Tibial artery (tissue), 4 donors: Measurements from ENCODE around the gene ACOXL.

ENCODE experiments used
- DNase-seq, 2 donors: peaks; one replicate each; pipeline ENCODE4 v3.0.0-alpha.2; 2019
- H3K27ac ChIP-seq, 2 donors: fragments of 200-600 bp; sonication (generic) in 1 of 2; 1 replicate in 1 of 2; 2 replicates in 1 of 2; pipeline ENCODE4 v1.5.1; 2018 to 2019; ENCODE audit warnings: mild to moderate bottlenecking in 1 of 2
- H3K27me3 ChIP-seq, 2 donors: fragments of 200-600 bp; sonication (generic) in 1 of 2; one replicate each; pipeline versions ENCODE4 v1.5.1 to v1.6.0; 2016 to 2019
- H3K36me3 ChIP-seq, 3 donors: fragments of 200-600 bp; sonication (generic) in 2 of 3; one replicate each; pipeline ENCODE4 v1.5.1; 2016 to 2019; ENCODE audit warnings: mild to moderate bottlenecking in 2 of 3
- H3K4me1 ChIP-seq, 4 donors: fragments of 200-600 bp; sonication (generic) in 2 of 4; 1 replicate in 3 of 4; 2 replicates in 1 of 4; pipeline ENCODE4 v1.5.1; 2016 to 2019
- H3K4me3 ChIP-seq, 2 donors: fragments of 200-600 bp; sonication (generic) in 1 of 2; 1 replicate in 1 of 2; 2 replicates in 1 of 2; pipeline ENCODE4 v1.5.1; 2018 to 2019; ENCODE audit warnings: mild to moderate bottlenecking in 2 of 2
- H3K9me3 ChIP-seq, 3 donors: fragments of 200-600 bp; sonication (generic) in 1 of 3; one replicate each; pipeline ENCODE4 v1.5.1; 2016 to 2019
- CTCF ChIP-seq, 2 experiments: fragments of 200-600 bp in 1 of 2; fragments of 450-650 bp in 1 of 2; IDR thresholded peaks; one replicate each; pipeline ENCODE4 v1.5.1; 2017 to 2019; ENCODE audit warnings: antibody characterized with exemption in 2 of 2, mild to moderate bottlenecking in 1 of 2, moderate library complexity in 1 of 2
- intact Hi-C: fragments of 100-400 bp; cut with DNase I; formaldehyde crosslinking; loops from one replicate; pipeline ENCODE4 v1.15.0; 2023; ENCODE audit warnings: low total_unique reads

The ACOXL gene

DNA sequence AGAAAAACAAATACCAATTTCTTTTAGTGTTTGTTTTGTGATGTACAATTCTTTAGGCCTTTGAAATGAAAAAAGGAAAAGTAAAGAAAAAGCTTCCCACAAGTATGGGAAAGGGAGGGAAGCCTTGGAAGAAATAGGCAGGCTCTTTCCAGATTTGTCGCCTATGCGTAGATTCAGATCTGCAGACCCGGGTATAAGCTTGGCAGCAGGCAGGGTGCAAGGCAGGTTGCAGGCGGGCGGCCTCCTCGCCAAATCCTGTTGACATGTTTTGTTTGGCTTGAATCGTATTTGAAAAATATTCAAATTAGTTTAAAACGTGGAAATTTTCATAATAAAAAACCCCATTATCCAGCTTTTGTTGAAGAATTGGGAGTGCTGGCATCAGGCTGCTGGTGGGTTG, 104.3 kb downstream of the ACOXL start:
- intact Hi-C loops, result no loop called here
- DNase-seq, result no peak
- Histone ChIP-seq H3K27me3 (peaks cover 0 to 7% of the 10 kb centered on the region in 2 donors), H3K9me3 (no peaks in the 10 kb centered on the region), H3K4me1 (no peaks in the 10 kb centered on the region), H3K4me3 (no peak overlapping the region), H3K27ac (no peak overlapping the region), H3K36me3 (no peaks in the 10 kb centered on the region)
- no peak for TF ChIP-seq CTCF (IDR thresholded peaks at IDR 0.05)

DNA sequence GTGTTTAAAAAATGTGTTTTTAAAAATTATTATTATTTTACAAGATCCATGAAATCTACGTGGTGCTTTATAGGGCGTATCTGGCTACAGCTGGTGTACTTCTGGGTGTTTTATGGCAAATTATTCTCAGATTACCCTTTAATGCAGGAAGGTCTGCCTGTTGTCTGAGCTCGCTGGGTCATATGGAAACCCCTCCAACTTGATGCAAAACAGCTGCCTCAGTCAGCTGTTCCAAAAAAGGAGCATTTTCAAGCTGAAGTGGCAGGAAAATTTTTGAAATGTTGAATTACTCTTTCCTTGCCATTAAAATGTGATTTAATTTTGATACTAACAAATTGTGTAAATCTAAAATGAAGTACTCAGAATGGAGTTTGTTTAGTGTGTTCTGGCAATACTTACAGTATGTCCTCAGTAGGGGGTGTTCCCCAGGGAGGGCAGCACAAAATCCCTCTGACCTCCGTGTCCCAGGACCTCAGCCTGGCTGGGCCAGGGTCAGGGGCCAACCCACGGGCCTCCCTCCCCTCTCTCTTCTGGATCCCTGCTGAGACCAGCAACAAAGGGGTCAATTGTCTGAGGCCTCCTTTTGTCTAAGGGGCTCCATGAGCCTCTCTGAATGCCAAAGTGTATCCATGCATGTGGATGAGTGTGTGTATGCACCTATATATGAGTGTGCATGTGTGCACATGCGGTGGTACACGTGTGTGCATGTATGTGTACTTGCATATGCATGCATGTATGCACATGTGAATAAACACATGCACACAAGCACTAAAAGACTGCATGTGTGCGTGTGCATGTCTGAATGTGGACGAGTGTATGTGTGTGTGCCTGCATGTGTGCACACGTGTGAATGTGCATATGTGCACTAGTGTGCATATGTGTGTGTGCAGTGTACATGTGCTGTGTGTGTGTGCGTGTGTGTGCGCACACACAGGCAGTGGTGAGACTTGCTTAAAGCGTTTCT, 105.4 kb downstream of the ACOXL start:
- Histone ChIP-seq H3K4me1 (no peaks in the 10 kb centered on the region), H3K4me3 (no peak overlapping the region), H3K27ac (no peak overlapping the region), H3K36me3 (no peaks in the 10 kb centered on the region), H3K27me3 (peaks cover 0 to 7% of the 10 kb centered on the region in 2 donors), H3K9me3 (no peaks in the 10 kb centered on the region)
- no peak for DNase-seq
- intact Hi-C loops, result no loop called here
- no peak for TF ChIP-seq CTCF (IDR thresholded peaks at IDR 0.05)

DNA sequence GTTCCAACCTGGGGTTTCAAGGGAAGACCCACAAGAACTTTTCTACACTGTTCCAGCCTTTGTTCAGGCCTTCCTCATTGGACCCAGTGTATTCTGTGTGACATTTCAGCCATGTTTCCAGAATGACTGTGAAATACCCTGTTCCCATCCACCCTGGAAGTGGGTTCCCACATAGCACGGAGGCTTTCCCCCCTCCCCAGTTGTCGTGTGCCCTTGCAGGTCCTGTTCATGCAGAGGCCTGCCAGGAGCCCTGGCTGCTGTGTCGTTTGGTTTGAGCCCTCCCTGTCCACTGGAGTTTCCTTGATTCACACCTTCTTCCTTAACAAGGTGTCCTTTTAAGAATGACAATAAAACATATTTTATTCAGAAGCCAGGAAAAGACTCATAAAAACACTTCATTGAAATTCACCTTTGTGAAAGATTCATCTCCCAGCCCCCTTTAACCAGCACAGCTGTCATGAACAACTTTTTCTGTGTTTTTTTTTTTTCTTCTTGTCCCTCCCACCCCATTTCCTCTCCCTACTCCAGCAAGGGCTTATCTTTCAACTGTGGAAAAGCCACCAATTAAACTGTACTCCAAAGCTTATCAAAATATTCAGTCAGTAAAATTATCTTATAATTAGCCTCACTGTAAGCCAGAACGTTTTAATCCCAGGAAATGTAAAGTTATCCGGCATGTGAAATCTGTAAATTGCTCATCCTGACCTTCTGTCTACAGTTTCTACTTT, 106.4 kb downstream of the ACOXL start:
- intact Hi-C loops, result no loop called here
- TF ChIP-seq CTCF (IDR thresholded peaks at IDR 0.05), result no peak
- DNase-seq, result no peak
- no peak overlapping the region for H3K4me3 ChIP-seq
- no peaks in the 10 kb centered on the region for H3K36me3 ChIP-seq
- peaks cover 0 to 7% of the 10 kb centered on the region in 2 donors for H3K27me3 ChIP-seq
- no peaks in the 10 kb centered on the region for H3K9me3 ChIP-seq
- no peak overlapping the region for H3K27ac ChIP-seq
- H3K4me1 ChIP-seq, result no peaks in the 10 kb centered on the region

- no peak for DNase-seq
- no peak overlapping the region for H3K4me3 ChIP-seq
- no peaks in the 10 kb centered on the region for H3K36me3 ChIP-seq
- intact Hi-C loops, result no loop called here
- TF ChIP-seq CTCF (IDR thresholded peaks at IDR 0.05), result no peak
- no peaks in the 10 kb centered on the region for H3K4me1 ChIP-seq
- no peak overlapping the region for H3K27ac ChIP-seq
- no peaks in the 10 kb centered on the region for H3K9me3 ChIP-seq
- H3K27me3 ChIP-seq, result peaks cover 0 to 7% of the 10 kb centered on the region in 2 donors
These were observed 108.1 kb downstream of the ACOXL start for GRCh38 chr2:110840508-110840907.

- Histone ChIP-seq H3K27ac (no peak overlapping the region), H3K4me3 (no peak overlapping the region), H3K27me3 (peaks cover 0 to 7% of the 10 kb centered on the region in 2 donors), H3K36me3 (no peaks in the 10 kb centered on the region), H3K9me3 (no peaks in the 10 kb centered on the region), H3K4me1 (no peaks in the 10 kb centered on the region)
- DNase-seq, result no peak
- intact Hi-C loops, result no loop called here
- no peak for TF ChIP-seq CTCF (IDR thresholded peaks at IDR 0.05)
These were observed 109.7 kb downstream of the ACOXL start for GRCh38 chr2:110842048-110842447.
